GM21576 (cell line): ENCODE results near the gene LAMTOR2.
A peak's percentile ranks its signal among the peaks of the same experiment; 100 is the strongest.

ENCODE experiments used
- ATAC-seq: cut with Tn5 transposase; IDR thresholded peaks from one replicate; pipeline ENCODE4 v1.9.1; 2021; ENCODE audit warnings: mild to moderate bottlenecking, moderate library complexity; ENCODE audit not compliant: unreplicated experiment

LAMTOR2 gene

DNA sequence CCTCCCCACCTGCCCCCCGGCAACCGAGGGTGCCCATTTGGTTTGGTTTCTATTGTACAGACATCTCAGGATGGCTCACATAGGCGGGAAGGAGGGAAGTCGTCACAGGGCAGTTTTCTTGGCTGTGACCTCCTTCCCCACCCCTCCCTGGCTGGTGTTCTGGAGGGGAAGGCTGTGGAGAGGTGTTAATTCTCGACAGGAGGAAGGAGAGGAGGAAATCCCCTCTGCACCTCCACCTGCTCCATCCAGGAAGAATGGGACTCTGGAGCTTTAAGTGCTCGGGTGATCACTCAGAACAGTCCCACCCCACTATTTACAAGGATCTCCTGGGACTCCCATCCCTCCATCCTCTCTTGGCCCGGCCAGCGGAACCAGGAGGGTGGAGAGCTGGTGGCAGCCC, 20.1 kb downstream of the LAMTOR2 start:
- no peak for ATAC-seq

DNA sequence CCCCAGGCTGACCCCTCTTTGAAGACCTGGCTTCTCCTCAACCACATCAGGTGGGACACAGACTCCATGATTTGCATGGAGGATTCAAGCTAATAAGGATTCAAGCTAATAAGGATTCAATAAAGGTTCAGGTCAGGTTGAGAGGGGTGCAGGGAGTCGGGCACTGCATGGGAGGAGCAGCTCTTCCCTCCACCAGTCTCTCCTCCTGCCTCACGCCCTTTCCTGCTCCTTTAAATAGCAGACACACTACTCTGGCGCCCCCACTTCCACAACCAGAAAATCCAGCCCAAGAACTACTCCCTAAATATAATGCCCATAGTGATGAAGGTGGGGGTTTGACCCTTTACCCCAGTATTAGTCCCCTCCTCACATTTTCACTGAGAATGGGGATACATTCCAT, 20.6 kb downstream of the LAMTOR2 start:
- no peak for ATAC-seq

DNA sequence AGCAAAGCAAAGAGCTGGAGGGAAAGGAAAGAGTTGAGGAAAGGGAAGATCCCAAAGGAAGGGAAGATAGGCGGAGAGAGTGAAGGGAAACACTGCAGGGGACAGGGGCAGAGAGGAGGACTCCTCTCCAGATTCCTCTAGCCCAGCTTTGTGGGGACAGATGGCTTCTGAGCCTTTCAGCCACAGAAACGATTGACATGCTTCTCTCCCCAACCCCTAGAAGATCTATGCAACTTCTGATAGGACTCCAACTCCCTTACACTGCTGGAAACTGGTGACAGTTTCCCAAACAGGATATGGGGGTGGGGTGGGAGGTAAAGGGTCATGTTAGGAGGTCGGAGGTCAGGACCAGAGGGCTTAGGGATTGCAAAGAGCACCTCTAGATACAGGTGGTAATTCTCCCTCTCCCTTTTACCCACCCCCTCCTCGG, 21.2 kb downstream of the LAMTOR2 start:
- ATAC-seq, result no peak

DNA sequence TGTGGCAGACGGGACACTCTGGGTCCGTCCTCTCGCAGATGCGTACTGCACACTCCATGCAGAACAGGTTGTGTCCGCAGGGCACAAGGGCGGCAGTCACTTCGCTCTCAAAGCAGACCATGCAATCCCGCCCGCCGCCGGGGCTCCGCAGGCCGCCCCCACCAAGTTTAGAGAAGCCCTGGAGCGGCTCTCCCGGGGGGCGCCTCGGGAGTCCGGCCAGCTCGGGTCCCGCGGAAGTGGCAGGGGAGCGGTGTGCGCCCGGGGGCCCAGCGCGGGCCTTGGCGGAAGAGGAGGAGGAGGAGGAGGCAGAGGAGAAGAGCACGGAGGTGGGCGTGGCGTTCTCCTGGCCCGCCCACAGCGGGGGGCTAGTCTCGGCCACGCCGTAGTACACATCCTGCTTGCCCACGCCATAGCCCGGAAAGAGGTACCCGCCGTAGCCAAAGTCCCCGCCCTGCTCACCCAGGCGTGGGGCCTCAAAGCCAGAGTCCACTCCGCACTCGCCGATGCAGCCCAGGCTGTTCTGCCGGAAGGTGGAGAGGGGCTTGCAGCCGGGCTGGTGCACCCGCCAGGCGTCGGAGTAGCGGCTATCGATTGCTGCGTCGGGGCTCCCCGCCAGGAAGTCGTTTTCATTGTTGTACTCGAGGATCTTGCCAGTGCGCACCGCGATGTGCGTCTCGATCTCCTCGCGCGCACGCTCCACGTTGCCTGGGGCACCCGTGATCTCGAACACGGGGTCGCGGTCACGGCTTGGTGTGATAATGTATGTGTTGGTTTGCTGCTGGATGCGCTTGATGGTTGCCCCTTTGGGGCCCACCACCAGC, 22.2 kb downstream of the LAMTOR2 start:
- ATAC-seq, result peak; percentile 58

DNA sequence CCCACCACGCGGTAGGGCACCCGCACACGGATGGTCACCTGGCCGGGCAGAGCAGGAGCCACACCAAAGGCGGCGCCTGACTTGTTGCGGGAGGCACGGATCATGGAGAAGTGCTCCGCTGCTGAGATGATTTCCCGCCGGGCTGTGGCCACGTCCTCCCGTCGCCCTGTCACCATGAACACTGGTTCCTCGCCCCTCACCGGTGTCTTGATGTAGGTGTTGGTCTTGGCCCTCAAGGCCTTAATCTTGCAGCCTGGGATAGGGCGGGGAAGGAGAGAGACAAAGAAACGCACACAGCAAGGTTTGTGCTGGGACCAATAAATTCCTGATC, 22.8 kb downstream of the LAMTOR2 start:
- ATAC-seq, result no peak

DNA sequence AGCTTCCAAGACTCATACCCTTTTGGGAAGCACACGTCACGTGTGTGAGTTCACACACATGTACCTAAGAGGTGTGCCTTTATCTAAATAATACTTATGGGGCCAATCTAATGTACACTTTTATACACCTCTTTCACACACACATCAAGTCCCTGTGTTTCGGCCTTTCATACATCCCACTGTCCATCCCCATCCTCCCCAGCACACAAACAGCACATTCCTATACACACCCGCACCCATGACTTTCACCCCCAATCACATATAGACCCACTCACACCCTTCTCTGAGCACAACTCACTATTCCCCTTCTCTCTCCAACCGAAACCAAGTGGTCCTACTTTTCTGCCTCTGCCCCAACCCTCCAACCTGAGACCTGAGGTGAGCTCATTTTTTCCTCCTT, 24.1 kb downstream of the LAMTOR2 start:
- no peak for ATAC-seq

DNA sequence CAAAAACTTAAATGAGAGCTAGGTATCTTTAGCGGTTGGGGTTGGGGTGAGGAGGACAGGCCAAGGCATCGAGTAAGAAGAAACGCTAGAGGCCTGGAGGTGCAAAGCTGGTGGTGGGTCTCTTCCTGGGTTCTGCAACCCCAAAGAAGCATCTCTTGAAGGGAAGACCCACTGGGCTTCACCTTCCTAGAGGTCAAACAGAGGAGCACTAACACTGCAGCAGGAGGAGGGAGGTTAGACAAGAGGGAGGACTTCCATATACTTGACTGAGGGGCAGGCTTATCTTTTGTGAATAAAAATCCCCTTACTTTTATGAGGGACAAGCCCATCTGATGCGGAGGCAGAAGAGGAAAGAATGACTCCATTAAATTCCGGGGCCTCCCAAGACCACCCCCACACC, 25.2 kb downstream of the LAMTOR2 start:
- ATAC-seq, result no peak

DNA sequence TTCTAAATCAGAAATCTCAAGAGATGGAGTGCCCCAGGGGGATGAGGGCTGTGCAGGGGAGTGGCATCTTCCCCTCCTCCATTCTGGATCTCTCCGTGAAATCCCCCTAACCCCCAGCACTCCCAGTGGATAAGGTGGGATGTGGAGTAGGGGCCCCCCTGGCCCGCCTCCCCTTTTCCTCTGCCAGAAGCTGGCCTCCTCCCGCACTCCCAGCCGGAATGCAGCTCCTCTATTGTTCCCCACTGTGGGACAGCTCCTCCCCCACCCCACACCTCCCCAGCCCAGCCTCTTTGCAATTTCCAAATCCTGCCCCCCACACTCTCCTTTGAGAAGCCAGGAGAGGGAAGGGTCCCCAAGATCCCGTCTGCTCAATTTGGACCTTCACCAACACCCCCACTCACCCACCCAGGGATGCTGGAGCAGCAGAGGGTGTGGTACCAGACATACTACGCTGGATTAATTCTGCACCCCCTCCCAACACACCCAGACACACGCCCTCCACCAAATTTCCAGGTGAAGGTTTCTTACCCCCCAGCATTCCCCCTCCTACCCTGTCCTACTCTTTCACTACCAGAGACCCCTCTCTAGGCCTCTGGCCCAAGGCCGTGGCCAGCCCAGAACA, 25.8 kb downstream of the LAMTOR2 start:
- no peak for ATAC-seq

DNA sequence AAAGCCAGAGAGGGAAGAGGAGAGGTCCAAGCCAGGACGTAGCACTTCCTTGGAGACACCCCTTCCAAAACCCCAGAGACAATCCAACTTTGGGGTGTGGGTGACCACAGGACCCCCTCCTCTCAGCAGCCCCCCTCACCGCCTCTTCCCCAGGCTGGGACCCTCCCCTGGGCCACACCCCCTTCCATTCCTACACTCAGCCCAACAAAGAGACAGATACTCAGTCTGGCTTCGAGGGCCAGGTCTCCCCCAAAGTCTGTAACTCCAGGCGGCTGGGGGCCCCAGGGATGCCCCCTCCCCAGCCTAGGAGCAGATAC, 26.2 kb downstream of the LAMTOR2 start:
- no peak for ATAC-seq

DNA sequence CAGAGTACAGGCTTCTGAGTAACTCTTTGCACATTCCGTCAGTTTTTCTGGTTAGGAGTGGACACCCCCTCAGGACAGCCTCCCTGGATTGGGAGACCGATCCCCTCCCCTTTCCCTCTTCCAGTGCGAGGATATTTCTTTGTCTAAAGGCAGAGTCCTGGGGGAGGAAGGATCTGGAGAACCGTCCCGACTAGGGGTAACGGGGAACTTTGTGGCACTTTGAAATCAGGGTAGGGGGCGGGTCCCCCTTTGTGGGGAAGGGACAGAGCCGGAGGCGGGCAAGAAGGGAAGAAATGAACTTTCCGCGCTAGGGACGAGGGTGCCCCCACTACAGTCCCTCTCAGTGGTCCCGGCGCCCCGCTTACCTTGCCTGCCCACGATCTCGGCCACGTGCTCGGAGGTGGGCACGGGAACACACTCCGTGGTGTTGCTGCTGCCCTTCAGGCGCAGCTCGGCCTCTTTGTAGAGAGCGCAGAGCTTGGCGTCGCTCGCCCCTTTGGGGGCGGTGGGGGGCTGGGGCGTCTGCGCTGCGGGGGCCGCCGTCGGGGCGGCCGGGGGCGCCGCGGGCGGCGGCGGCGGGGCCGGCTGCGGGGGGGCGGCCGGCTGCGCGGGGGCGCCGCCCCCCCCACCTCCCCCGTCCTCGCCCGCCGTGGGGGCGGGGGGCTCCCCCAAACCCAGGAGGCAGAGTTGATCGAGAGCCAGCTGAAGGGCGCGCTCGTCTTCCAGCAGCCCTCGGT, 26.8 kb downstream of the LAMTOR2 start:
- no peak for ATAC-seq

DNA sequence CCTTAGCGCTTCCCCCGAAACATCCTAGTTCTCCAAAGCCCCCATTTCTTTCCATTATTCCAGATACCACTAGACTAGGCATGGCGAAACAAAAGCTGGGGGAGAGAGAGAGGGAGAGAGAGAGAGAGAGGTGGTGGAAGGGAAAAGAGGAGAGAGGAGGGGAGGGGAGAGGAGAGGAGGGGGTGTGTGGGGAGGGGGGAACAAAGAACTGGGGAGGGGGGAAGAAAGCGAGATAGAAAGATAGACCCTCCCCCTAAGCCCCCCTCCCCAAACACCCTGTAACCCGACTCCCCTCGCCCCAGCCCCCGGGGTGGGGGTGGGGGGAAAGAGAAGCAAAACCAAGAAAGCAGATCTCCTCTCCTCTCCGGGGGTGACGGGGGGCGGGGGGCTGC, 27.3 kb downstream of the LAMTOR2 start:
- ATAC-seq, result no peak

DNA sequence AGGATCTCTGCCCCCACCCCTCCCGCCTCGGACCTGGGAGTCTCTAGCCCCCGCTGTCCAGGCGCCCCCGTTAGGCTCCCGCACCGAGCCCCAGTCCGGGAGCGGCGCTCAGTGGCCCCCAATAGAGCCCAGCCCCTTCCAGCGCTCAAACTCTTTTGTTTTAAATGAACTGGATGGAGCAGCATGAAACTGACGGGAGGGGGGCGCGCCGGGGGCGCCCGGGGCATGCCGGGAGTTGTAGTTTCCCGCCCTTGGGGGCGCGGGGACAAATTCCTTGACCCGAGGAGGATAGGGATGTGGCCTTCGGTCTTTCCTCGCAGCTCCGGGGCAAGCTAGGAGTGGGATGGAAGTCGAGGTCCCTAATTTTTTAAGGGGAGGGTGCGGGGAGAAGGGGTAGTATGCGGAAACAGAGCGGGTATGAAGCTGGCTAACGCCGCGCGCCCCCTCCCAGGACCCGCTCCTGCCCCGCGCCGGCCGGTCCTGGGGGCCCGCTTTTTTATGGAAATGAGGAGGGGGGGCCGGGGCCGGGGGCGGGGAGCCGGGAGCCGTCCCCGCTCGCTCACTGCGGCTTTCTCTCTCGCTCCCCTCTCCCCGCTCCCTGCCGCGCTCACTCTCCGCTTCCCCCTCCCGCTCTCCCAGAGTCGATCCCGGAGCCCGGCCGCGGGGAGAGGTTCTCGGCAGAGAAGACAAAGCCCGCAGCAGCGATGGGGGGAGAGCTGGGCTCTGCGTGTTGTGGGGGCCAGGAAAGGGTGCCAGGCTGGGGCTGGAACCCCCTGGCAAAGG, 27.9 kb downstream of the LAMTOR2 start, which contains the start of gene MEX3A:
Gene MEX3A, minus strand, starts transcription at position 157 of the 783 bp plus-strand sequence. CDS start 467 bp downstream, outside the sequence.
- ATAC-seq, result no peak

DNA sequence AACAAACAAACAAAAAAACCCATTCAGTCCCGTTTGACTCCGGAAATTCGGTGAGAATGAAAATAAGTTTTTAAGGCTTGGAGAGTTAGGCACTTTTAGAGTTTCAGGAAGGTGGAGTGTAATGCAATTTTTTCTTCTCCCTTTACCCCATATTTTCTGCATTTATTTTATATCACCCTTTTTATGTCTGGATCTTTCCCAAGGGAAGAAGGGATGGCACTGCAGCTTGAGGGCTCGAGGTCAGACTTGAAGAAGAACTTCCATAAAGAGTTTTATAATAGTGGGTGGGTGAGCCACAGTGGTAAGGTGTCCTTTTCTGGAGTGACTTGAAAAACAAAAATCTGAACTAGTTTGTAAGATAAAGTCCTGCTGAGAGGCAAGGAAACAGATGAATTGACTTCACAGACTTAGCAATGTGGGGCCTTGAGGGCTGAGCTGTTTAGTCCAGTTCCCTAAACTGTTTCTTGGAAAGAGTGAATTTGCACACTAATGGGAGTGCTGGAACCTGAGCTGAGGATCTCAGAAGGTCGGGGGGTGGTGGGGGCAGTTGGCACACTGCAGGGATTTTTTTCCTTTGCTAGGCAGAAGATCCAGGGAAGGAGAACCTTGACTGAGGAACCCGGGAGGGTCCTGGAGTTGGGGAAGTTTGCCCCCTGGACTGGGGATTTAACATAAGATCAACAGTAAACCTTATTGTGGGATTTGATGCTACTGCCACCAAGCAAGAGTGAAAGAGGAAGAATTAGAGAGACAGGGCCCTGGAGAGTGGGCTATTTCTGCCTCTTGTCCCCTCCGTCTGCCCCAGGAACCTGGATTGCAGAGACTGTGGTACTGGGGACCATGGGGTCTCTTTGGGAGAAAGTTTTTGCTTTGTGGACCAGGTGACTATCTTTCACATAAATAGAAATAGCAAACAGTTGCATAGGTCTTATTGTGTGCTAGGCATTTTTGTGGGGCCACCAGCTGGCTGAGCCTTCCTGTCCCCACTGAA, 29.5 kb downstream of the LAMTOR2 start:
- ATAC-seq, result no peak

DNA sequence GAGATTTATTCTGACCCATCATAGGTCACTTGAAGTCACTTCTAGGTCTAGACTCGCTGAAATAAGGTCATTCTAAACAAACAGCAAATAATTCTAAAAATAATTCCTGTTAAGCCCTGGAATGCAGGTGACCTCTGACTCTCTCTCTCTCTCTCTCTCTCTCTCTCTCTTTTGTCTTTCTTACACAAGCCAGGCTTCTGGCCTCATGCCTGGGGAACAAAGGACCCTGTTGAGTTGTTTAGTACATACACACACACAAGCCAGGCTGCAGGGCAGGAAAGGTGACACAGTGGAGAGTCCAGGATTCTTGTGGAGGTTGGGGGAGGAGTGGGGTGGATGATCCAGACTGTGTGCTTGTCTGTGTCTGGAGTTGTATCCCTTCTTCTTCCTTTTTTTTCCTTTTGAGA, 31.7 kb downstream of the LAMTOR2 start:
- ATAC-seq, result no peak

DNA sequence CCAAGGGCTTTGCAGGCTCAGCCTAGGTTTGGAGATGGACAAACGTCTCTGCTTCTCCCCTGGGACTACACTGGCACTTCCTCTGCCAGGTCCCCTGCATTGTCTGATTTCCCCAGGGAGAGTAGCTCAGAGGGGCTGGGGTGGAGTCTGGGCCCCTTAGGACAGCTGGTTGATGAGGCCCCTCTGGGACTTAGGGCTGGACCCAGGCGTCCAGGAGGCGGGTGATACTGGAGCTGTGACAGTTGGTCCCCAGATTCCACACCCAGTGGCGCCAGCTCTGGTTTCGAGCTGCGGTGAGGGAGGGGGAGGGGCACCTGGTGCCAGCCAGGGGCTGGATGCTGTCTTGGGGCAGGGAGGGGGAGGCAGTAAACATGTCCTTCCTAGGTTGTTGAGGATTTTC, 35.1 kb downstream of the LAMTOR2 start:
- ATAC-seq, result no peak

DNA sequence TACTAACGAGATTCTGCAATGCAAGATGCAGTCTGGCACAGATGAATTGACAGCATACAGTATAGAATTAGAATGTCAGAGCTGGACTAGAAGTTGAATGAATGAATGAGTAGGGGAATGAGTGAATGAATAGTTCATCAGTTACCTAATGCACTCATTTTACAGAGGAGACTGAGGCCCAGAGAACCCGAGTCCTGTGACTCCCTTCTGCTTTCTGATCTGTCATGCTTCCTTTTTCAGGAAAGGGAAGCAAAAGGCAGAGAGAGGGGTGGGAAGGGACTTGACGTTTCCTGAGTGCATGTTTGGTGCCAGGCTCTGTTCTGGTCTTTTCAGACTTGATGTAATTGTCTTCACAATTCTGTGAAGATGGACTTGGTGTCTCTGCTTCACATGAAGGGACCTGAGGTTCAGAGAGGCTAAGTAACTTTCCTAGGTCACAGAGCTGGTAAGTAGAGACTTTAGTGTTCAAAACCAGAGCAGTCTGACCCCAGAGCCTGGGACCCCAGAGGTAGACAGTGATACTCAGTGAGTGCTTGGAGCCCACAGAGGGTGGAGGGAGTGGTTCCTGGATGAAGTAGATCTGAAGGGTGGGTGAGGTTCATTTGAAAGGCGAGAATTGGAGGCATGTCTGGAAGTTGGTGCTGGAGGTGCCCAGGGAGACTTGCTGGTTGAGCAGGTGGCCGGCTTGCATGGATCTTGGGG, 35.7 kb downstream of the LAMTOR2 start:
- no peak for ATAC-seq

DNA sequence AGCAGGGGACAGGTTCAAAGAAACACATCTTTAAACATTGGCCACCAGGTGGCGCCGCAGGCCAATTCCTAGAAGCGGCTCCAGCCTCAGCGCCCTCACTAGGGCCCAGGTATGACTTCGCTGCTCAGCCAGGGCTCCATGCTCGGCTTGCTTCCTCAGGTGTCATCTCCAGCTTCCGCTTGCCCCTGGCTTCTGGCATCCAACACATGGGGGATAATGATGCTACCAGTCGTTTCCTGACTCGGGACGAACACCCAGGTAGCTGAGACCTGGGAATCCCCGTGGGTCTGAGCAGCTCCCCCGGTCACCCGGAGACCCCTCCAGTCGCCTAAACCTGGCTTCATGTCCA, 36.2 kb downstream of the LAMTOR2 start:
- no peak for ATAC-seq

DNA sequence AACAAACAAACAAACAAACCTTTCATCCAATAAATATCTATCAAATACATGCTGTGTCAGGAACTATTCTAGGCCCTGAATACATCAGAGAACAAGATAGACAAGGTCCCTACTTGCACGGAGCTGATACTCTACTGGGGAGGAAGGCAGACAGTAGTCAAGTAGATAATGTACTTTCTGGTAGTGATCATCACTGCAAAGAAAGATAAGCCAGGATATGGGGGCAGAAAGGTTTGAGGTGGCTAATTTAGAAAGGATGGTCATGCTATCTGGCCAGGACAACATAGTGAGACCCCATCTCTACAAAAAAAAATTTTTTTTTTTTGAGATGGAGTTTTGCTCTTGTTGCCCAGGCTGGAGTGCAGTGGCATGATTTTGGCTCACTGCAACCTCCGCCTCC, 37.0 kb downstream of the LAMTOR2 start:
- no peak for ATAC-seq

DNA sequence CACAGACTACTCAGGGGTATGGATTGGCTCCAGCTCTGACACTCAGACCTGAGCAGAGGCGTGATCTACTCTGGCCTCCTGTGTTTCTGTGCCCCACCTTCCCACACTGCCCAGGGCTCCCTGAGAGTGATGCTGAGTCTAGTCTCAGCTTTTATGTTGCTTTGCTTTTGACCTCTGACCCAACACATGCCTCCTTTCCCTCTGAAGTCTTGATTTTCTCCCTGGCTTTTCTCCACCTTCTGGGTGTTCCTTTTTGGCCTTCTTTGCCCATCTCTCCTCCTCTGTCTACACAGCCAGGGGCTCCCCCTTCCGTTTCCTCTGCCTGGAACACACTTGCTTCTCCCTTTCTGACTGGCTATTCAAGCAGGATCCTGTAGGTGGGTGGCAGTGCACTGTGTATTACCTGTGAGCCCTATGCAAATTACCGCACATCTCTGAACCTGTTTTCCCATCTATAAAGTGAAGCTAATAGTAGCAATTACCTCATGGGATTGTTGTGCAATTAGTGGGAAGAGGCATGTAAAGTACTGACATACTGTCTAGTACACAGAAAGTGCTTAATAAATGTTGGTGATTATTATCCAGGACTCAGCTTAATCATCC, 41.4 kb downstream of the LAMTOR2 start:
- no peak for ATAC-seq
